HG03196 (cell line): Measurements from ENCODE around the gene MLX.
A peak's percentile ranks its signal among the peaks of the same experiment; 100 is the strongest.

Experiments used
- ATAC-seq: cut with Tn5 transposase; IDR thresholded peaks from one replicate; pipeline ENCODE4 v1.9.1; 2021; ENCODE audit not compliant: unreplicated experiment

Gene MLX, protein sequence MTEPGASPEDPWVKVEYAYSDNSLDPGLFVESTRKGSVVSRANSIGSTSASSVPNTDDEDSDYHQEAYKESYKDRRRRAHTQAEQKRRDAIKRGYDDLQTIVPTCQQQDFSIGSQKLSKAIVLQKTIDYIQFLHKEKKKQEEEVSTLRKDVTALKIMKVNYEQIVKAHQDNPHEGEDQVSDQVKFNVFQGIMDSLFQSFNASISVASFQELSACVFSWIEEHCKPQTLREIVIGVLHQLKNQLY

GRCh38 chr17:42566883-42567573 is at the start of gene MLX:
MLX (plus strand) TSS chr17:42567100; CDS start chr17:42567125, 25 bp downstream.
- peak; percentile 43 for ATAC-seq

DNA sequence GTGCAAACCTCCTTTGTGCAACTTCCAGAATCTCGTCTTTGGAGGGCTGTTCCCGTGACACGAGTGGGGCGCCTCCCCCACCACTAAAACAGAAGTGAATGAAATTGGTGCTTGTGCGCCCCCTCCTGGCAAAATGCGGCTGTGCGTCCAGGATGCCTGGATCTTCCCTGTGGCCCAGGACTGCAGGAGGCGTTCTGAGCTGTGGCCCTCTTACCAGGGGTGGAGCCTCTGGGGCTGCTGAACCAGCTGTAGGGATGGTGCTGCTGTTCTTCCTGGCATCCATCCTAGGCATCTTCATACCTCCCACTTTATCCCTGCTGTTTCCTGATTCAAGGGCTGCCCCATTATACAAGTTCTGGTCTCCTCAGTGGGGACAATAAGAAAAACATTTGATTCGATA is 49.4 kb upstream of the MLX start:
- ATAC-seq, result no peak

GRCh38 chr17:42518046-42518754 is 48.7 kb upstream of the MLX start:
- ATAC-seq, result no peak

DNA sequence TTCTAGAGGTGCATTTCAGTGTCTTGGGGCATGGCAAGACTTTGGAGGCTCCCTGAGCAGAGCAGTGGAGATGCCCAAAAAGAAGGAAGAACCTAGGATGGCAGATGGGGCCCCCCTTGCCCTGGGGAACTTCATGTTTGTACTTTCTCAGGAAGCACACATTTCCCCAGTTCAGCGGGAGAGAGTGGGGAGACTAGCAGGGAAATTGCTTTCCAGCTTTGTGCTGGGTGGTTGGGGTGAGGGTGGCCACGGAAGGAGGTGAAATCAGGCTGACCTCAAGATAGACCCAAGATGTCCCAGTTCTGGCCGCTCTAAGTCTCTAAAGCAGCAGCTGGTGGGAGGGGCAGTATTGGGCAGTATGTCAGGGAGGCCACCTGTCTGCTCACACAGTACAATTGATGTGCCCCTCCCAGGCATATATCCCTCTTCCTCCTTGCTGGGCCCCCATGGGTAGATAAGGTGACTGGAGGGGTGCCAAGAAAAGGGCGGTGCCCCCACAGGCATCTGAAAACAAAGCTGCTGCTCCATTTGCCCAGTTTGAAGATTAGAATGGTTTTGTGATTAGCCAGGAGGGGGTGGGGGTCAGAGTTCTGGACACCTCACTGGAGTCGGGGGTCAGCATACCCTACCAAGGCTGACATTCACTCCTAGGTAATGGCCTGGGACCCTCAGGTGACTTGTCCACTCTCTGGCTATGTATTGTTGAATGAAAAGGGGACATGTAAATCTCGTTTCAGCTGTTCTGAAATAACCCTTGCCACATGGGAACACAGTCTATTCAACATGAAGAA is 48.0 kb upstream of the MLX start:
- no peak for ATAC-seq

GRCh38 chr17:42519546-42520491 is 47.1 kb upstream of the MLX start:
- no peak for ATAC-seq

- no peak for ATAC-seq
These were observed 46.4 kb upstream of the MLX start for GRCh38 chr17:42520540-42520951.

- ATAC-seq, result no peak
These were observed 45.9 kb upstream of the MLX start for GRCh38 chr17:42521036-42521435.

DNA sequence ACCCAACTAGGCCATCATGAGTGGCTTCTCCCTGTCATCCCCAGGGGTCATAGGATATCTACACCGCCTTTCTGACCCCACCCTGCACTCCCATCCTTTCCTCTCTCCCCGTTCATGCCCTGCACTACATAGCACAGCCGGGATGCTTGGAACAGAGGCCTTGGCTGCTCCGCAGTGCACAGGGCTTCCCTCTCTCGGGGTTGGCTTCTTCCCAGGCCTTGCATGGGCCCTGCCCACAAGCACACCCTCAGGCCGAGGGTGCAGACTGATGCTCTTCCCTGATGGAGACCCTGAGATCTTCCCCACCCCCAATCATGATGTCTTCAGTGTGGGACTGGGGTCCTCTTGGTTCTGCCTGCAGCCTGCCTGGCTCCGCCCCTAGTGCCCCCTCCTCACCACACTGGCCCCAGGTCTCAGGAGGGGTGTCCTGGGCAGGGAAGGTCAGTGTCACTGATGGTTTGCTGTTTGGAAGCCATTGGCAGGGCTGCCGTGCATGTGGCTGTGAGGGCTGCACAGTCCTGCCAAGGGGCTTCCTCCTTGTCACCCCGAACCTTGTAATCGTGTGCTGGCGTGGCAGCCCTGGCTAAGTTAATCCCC is 45.1 kb upstream of the MLX start:
- no peak for ATAC-seq

GRCh38 chr17:42522263-42522790 is 44.6 kb upstream of the MLX start:
- no peak for ATAC-seq

DNA sequence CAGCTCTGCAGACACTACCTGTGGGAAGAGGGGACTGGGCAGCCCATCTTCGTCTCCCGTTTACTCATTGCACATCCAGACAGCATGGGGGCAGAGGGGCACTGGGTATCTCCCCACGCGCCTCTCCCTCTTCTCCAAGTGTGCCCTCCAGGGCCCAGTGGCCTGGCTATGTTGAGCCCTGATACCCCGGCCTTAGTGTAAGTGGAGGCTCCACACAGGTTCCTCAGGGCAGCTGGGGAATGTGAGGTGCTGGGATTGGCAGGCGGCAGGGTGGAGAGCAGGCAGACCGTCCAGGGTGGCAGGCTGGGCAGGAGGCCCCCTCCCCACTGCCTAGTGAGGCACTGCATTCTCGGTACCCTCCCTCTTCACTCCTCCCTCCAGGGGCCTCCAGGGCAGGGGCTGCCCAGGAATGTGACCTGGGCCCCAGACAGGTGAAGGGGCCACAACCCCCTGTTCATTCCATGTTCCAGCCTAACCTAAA is 44.1 kb upstream of the MLX start:
- no peak for ATAC-seq

GRCh38 chr17:42525221-42525620 is 41.7 kb upstream of the MLX start:
- ATAC-seq, result no peak

DNA sequence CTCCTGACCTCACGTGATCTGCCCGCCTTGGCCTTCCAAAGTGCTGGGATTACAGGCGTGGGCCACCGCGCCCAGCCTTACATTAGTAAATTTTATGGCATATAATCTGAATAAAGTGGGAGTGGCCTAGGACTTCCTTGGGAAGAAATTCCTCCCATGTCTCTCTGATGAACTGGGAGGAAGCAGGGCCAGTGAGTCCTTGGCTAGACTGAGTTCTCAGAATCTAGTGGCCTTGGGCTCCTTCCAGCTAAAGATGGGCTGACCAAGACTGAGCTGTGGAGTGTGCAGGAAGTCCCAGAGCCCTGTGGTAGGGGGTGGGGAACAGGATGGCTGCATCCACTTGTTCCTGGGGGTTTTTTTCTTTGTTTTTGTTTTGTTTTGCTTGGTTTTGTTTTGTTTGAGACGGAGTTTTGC is 40.9 kb upstream of the MLX start:
- no peak for ATAC-seq

DNA sequence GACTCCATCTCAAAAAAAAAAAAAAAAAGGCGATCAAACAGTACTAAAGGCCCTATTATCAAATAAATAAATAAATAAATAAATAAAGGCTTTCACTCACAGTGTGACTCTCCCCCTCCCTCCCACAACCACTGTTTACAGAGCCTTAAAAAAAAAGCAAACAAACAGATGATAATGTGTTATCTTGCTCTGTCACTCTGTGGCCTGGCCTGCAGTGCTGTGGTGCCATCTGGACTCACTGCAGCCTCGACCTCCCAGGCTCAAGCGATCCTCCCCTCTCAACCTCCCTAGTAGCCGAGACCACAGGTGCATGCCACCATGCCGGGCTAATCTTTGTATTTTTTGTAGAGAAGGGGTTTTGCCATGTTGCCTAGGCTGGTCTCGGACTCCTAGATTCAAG is 39.0 kb upstream of the MLX start:
- no peak for ATAC-seq

- ATAC-seq, result no peak
These were observed 37.8 kb upstream of the MLX start for GRCh38 chr17:42529061-42529460.

DNA sequence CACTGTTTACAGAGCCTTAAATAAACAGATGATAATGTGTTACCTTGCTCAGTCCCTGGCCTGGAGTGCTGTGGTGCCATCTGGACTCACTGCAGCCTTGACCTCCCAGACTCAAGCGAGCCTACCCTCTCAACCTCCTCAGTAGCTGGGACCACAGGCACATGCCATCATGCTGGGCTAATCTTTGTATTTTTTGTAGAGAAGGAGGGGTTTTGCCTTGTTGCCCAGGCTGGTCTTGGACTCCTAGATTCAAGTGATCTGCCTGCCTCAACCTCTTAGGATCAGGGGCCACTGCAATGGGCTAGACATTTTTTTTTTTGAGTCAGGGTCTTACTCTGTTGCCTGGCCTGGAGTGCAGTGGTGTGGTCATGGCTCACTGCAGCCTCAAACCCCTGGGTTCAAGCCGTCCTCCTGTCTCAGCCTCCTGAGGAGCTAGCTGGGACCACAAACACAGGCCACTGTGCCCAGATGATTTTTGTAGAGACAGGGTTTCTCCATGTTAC is 35.9 kb upstream of the MLX start:
- ATAC-seq, result no peak

DNA sequence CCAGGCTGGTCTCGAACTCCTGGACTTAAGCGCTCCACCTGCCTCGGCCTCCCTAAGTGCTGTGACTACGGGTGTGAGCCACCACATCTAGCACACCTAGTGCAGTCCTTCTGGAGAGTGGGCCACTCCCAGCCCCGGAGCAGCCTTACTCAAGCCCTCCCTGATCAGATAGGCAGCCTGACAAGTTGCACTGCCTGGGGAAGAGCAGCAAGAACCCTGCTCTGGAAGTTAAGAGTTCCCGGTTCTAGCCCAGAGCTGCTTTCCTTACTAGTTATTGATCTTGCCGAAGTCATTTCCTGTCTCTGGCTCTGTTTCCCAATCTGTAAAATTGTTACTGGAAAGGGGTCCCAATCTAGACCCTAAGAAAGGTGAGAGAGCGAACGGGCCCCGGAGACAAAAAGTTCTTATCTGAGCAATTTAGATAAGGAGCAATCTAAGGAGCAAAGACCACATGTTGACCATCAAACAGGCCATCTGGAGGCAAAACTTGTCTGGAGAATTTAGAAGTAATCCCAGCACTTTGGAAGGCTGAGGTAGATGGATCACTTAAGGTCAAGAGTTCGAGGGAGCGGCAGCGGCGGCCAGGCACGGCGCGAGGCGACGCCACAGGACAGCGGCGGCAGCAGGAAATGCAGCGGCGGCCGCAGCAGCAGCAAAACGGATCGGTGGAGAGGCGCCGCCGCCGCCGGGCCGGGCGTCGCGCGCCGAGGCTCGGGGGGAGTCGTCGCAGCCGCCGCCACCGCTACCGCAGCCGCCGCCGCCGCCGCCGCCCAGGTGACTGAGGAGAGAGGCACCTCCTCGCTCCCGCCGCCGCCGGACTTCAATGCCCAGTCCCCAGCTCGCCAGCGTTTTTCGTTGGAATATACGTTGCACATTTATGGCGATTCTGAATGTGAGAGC is 35.2 kb upstream of the MLX start:
- ATAC-seq, result no peak

DNA sequence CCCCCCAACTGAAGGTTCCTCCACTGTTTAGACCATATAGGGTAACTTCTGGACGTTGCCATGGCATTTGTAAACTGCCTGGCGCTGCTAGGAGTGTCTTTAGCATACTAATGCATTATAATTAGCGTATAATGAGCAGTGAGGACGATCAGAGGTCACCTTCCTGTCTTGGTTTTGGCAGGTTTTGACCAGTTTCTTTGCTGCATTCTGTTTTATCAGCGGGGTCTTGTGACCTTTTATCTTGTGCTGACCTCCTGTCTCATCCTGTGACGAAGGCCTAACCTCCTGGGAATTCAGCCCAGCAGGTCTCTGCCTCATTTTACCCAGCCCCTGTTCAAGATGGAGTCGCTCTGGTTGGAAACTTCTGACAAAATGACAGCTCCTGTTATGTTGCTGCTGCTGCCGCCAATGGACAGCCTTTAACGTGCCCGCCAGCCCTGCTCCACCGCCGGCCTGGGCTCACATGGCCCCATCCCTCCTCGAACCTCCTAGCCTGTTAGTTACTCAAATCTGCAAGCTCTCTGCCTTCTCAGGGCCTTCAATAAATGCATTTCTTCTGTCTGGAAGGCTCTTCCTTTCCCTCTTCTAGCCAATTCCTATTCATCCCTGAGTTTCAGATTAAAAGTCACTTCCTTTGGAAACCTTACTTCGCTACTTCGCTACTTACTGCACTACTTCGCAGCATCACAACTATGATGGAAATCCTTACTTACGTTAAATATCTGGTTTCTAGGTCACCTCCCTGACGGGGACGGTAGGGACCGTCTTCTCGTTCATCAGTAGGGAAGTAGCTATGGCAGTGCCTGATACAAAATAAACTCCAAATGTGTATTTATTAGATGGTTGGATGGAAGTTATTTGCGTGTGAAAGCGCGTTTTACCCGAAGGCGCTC is 31.5 kb upstream of the MLX start:
- peak; percentile 3 for ATAC-seq
